H1 (cell line): Measurements from ENCODE around the gene PPP1R9A. TPM values are rescaled to one million over a fixed set of nuclear protein-coding genes. Genes with fewer than 3 reads are reported as not detected.

Experiments used
- CTCF ChIA-PET: fragments of 300-600 bp; sonication (Branson Sonifier 250); formaldehyde crosslinking; loops from one replicate; lab custom pipeline; 2021; ENCODE audit not compliant: partially characterized antibody; lab: Charles Lee
- POLR2A ChIA-PET: fragments of 300-600 bp; sonication (Branson Sonifier 250); formaldehyde crosslinking; loops from one replicate; lab custom pipeline; 2021; ENCODE audit warnings: inconsistent platforms; ENCODE audit not compliant: partially characterized antibody; lab: Charles Lee
- DNase-seq, 2 experiments: peaks; one replicate each; pipeline versions ENCODE4 v3.0.0 to v3.0.0-alpha.2; 2010 to 2022; ENCODE audit warnings: low spot score in 2 of 2, low read depth in 1 of 2, mixed read lengths in 1 of 2
- FAIRE-seq: peaks from 2 replicates; lab custom pipeline; 2011; peaks lifted over from hg19 to GRCh38; lab: Jason Lieb, UNC
- H2AFZ ChIP-seq: 2 replicates; pipeline ENCODE4 v1.8.1; 2012; ENCODE audit warnings: low read length, inconsistent platforms
- H2AK5ac ChIP-seq: 2 replicates; pipeline ENCODE4 v1.6.1; 2013; ENCODE audit warnings: low read depth, low read length
- H2BK120ac ChIP-seq: replicated peaks from 2 replicates; pipeline ENCODE3; 2013; ENCODE audit warnings: low read depth, low read length, inconsistent platforms
- H2BK12ac ChIP-seq: 2 replicates; pipeline ENCODE4 v1.6.1; 2013; ENCODE audit warnings: low read depth, low read length
- H2BK15ac ChIP-seq: 2 replicates; pipeline ENCODE4 v1.6.1; 2013; ENCODE audit warnings: low read length
- H2BK20ac ChIP-seq: 2 replicates; pipeline ENCODE4 v1.6.1; 2013; ENCODE audit warnings: low read length
- H2BK5ac ChIP-seq: 2 replicates; pipeline ENCODE4 v1.6.1; 2013; ENCODE audit warnings: low read depth, low read length
- H3K14ac ChIP-seq: 2 replicates; pipeline ENCODE4 v1.6.1; 2013; ENCODE audit warnings: inconsistent platforms; ENCODE audit not compliant: insufficient read length
- H3K18ac ChIP-seq: 2 replicates; pipeline ENCODE4 v1.6.1; 2013; ENCODE audit warnings: low read length; ENCODE audit errors: extremely low read depth
- H3K23ac ChIP-seq: 2 replicates; pipeline ENCODE4 v1.6.1; 2013; ENCODE audit warnings: inconsistent platforms; ENCODE audit not compliant: insufficient read length
- H3K23me2 ChIP-seq: 2 replicates; pipeline ENCODE4 v1.6.1; 2013; ENCODE audit warnings: low read depth, low read length
- H3K27ac ChIP-seq: 2 replicates; pipeline ENCODE4 v1.6.1; 2011; ENCODE audit warnings: low read depth, low read length, inconsistent platforms
- H3K27me3 ChIP-seq, 4 experiments: replicated peaks in 1 of 4; 1 replicate in 1 of 4; 2 replicates in 3 of 4; pipeline versions ENCODE4 v1.6.1 to v1.8.1; 2011 to 2013; ENCODE audit warnings: low read length in 3 of 4, mild to moderate bottlenecking in 3 of 4, inconsistent platforms in 2 of 4, mixed read lengths in 2 of 4, moderate library complexity in 1 of 4; ENCODE audit not compliant: control insufficient read depth in 3 of 4, insufficient read depth in 3 of 4; ENCODE audit errors: extremely low read depth in 1 of 4
- H3K36me3 ChIP-seq, 4 experiments: 2 replicates each; pipeline versions ENCODE4 v1.6.1 to v1.8.1; 2011 to 2013; ENCODE audit warnings: mild to moderate bottlenecking in 4 of 4, low read length in 3 of 4, moderate library complexity in 2 of 4, control low read depth in 1 of 4, inconsistent platforms in 1 of 4; ENCODE audit not compliant: insufficient read depth in 4 of 4, control insufficient read depth in 2 of 4
- H3K4ac ChIP-seq: replicated peaks from 2 replicates; pipeline ENCODE3; 2013; ENCODE audit warnings: low read length, low read depth, mixed read lengths, inconsistent platforms; ENCODE audit not compliant: insufficient read length
- H3K4me1 ChIP-seq, 4 experiments: replicated peaks in 1 of 4; 1 replicate in 1 of 4; 2 replicates in 3 of 4; pipeline versions ENCODE4 v1.6.1 to v1.8.1; 2011 to 2013; ENCODE audit warnings: low read length in 3 of 4, inconsistent platforms in 2 of 4, mixed read lengths in 1 of 4; ENCODE audit not compliant: insufficient read depth in 4 of 4, control insufficient read depth in 3 of 4
- H3K4me2 ChIP-seq, 2 experiments: 2 replicates each; pipeline versions ENCODE4 v1.6.1 to v1.8.1; 2011 to 2013; ENCODE audit warnings: low read depth in 2 of 2, low read length in 2 of 2, control low read depth in 1 of 2, inconsistent platforms in 1 of 2, mild to moderate bottlenecking in 1 of 2; ENCODE audit not compliant: insufficient read depth in 1 of 2
- H3K4me3 ChIP-seq, 4 experiments: fragments of 200-600, 300-600 bp in 1 of 4; sonication (generic), shearing (Covaris generic), sonication (Bioruptor Twin) in 1 of 4; 2 replicates each; pipeline versions ENCODE4 v1.5.1 to v1.8.1; 2011 to 2016; ENCODE audit warnings: low read length in 4 of 4, low read depth in 3 of 4, control low read depth in 2 of 4, inconsistent platforms in 2 of 4, mild to moderate bottlenecking in 2 of 4, mixed read lengths in 1 of 4, moderate library complexity in 1 of 4; ENCODE audit not compliant: insufficient read depth in 2 of 4; ENCODE audit errors: extremely low read depth in 1 of 4
- H3K56ac ChIP-seq: replicated peaks from 2 replicates; pipeline ENCODE3; 2013; ENCODE audit warnings: low read depth, mild to moderate bottlenecking, mixed read lengths, low read length, inconsistent platforms; ENCODE audit not compliant: insufficient read length
- H3K79me1 ChIP-seq: 2 replicates; pipeline ENCODE4 v1.6.1; 2013; ENCODE audit warnings: low read depth, low read length, control low read depth
- H3K79me2 ChIP-seq, 2 experiments: 2 replicates each; pipeline versions ENCODE4 v1.6.1 to v1.8.1; 2012 to 2013; ENCODE audit warnings: low read length in 2 of 2, mild to moderate bottlenecking in 2 of 2, inconsistent platforms in 1 of 2; ENCODE audit not compliant: insufficient read depth in 2 of 2, control insufficient read depth in 1 of 2
- H3K9ac ChIP-seq, 4 experiments: replicated peaks in 1 of 4; 1 replicate in 1 of 4; 2 replicates in 3 of 4; pipeline versions ENCODE4 v1.6.1 to v1.8.1; 2011 to 2013; ENCODE audit warnings: low read depth in 3 of 4, low read length in 3 of 4, control low read depth in 2 of 4, mild to moderate bottlenecking in 2 of 4, moderate library complexity in 2 of 4, inconsistent platforms in 1 of 4; ENCODE audit errors: extremely low read depth in 1 of 4
- H3K9me3 ChIP-seq, 2 experiments: 2 replicates each; pipeline versions ENCODE4 v1.6.1 to v1.8.1; 2012 to 2013; ENCODE audit warnings: mild to moderate bottlenecking in 2 of 2, moderate library complexity in 2 of 2, control low read depth in 1 of 2, inconsistent platforms in 1 of 2, low read depth in 1 of 2, low read length in 1 of 2, mixed read lengths in 1 of 2; ENCODE audit not compliant: insufficient read depth in 2 of 2
- H4K20me1 ChIP-seq, 2 experiments: replicated peaks in 1 of 2; 2 replicates each; pipeline versions ENCODE3 to v1.8.1; 2011 to 2013; ENCODE audit warnings: inconsistent platforms in 2 of 2, low read length in 2 of 2, mild to moderate bottlenecking in 1 of 2; ENCODE audit not compliant: insufficient read depth in 2 of 2, control insufficient read depth in 1 of 2
- H4K5ac ChIP-seq: 2 replicates; pipeline ENCODE4 v1.6.1; 2013; ENCODE audit warnings: low read length, low read depth, mixed read lengths, inconsistent platforms; ENCODE audit not compliant: insufficient read length
- H4K8ac ChIP-seq: 2 replicates; pipeline ENCODE4 v1.8.0; 2013; ENCODE audit warnings: mild to moderate bottlenecking, moderate library complexity, low read length, inconsistent platforms; ENCODE audit not compliant: insufficient read depth; ENCODE audit errors: extremely low read depth
- H4K91ac ChIP-seq: replicated peaks from 2 replicates; pipeline ENCODE3; 2013; ENCODE audit warnings: low read length, mixed read lengths, inconsistent platforms; ENCODE audit not compliant: insufficient read length
- TAF1 ChIP-seq: IDR thresholded peaks from 2 replicates; pipeline ENCODE4 v1.6.1; 2011; ENCODE audit warnings: mild to moderate bottlenecking, low read depth, low read length
- polyA plus RNA-seq, 7 experiments: library from polyadenylated mRNA; depleted of rRNA in 3 of 7; stranded (reverse) in 5 of 7; unstranded in 2 of 7; fragments of >200 nt in 5 of 7; fragments of 200-250 nt in 2 of 7; gene quantifications; 1 replicate in 5 of 7; 2 replicates in 1 of 7; 4 replicates in 1 of 7; pipeline versions ENCODE4 v1.2.1 to v1.2.3, GENCODE V29; 2011 to 2013; ENCODE audit warnings: missing spikeins in 2 of 7, mixed read lengths in 2 of 7
- total RNA-seq: library from RNA; stranded (reverse); fragmentation: NEBNext Ultra II Directional; extraction: Animal tissue kit (Norgen Biotek cat#: 25700); gene quantifications from 2 replicates; pipeline ENCODE4 v1.2.1, GENCODE V29; 2021

Gene PPP1R9A
- total and polyA plus RNA-seq, 2 of the 8 experiments (the other 6 are each of a cell fraction or from before 2014, with no cell fraction given), result 3.0 to 20.3 TPM

- FAIRE-seq, result no peak
- H2BK15ac ChIP-seq, result no peak overlapping the region
Measured at GRCh38 chr7:95026018-95026417, 118.6 kb downstream of the PPP1R9A start.

More at GRCh38 chr7:95026018-95026417, 118.6 kb downstream of the PPP1R9A start:
- no peak overlapping the region for H4K91ac ChIP-seq
- no peak overlapping the region for H3K4me3 ChIP-seq
- H3K56ac ChIP-seq, result no peak overlapping the region
- H3K23ac ChIP-seq, result no peak overlapping the region
- peaks cover 0 to 2% (median 0%) of the 10 kb centered on the region in 4 experiments; a peak in 1 of 8 replicates for H3K36me3 ChIP-seq
- H3K9me3 ChIP-seq, result no peaks in the 10 kb centered on the region; a peak in 1 of 4 replicates
- no peaks in the 10 kb centered on the region for H3K79me1 ChIP-seq
- no peak overlapping the region for H4K5ac ChIP-seq
- H2BK120ac ChIP-seq, result no peak overlapping the region
- H2BK12ac ChIP-seq, result no peak overlapping the region
- H3K27me3 ChIP-seq, result no peaks in the 10 kb centered on the region
- H3K4me2 ChIP-seq, result no peak overlapping the region
- DNase-seq, result no peak
- H3K4ac ChIP-seq, result no peak overlapping the region
- no peak overlapping the region for H3K18ac ChIP-seq
- no peak overlapping the region for H2AK5ac ChIP-seq
- peaks cover 0 to 4% of the 10 kb centered on the region in 2 experiments; a peak in 1 of 4 replicates for H3K79me2 ChIP-seq
- no peak overlapping the region for H3K27ac ChIP-seq
- TF ChIP-seq TAF1, result no peak
- no peaks in the 10 kb centered on the region for H3K23me2 ChIP-seq
- H2BK20ac ChIP-seq, result no peak overlapping the region
- no peaks in the 10 kb centered on the region for H3K4me1 ChIP-seq
- no peak overlapping the region for H3K9ac ChIP-seq
- no peak overlapping the region for H4K8ac ChIP-seq
- ChIA-PET POLR2A (no interaction called here), CTCF (no interaction called here)
- H2AFZ ChIP-seq, result no peak overlapping the region
- H2BK5ac ChIP-seq, result no peak overlapping the region
- no peak overlapping the region for H3K14ac ChIP-seq
- no peaks in the 10 kb centered on the region for H4K20me1 ChIP-seq
